ENCODE measurements around the gene MYRIP.
A peak's percentile ranks its signal among the peaks of the same experiment; 100 is the strongest.

The MYRIP gene

GRCh38 chr3:40294434-40294833 is 485.0 kb downstream of the MYRIP start:
- no peak overlapping the region for H3K4me3 ChIP-seq (ENCODE audit: low read length in 2 of 2)

GRCh38 chr3:40298075-40298474 is 488.7 kb downstream of the MYRIP start:
- Histone ChIP-seq H3K36me3 (ENCODE audit: control insufficient read depth in 2 of 2, insufficient read depth in 2 of 2, low read length in 2 of 2) (peaks cover 0 to 17% of the 10 kb centered on the region in 2 donors), H3K27ac (ENCODE audit: low read length) (no peak overlapping the region), H3K9me3 (ENCODE audit: control insufficient read depth in 2 of 2, low read length in 2 of 2) (no peaks in the 10 kb centered on the region), H3K4me3 (ENCODE audit: low read length in 2 of 2) (no peak overlapping the region), H3K27me3 (ENCODE audit: control insufficient read depth in 1 of 2, insufficient read depth in 2 of 2, low read length in 2 of 2) (no peaks in the 10 kb centered on the region), H3K4me1 (ENCODE audit: control insufficient read depth, insufficient read depth, low read length) (no peaks in the 10 kb centered on the region), H3K9ac (ENCODE audit: low read length in 2 of 2) (no peak overlapping the region)

More at GRCh38 chr3:40294434-40294833, 485.0 kb downstream of the MYRIP start:
- H3K9me3 ChIP-seq (ENCODE audit: control insufficient read depth in 2 of 2, low read length in 2 of 2), result no peaks in the 10 kb centered on the region
- H3K9ac ChIP-seq (ENCODE audit: low read length in 2 of 2), result no peak overlapping the region
- no peaks in the 10 kb centered on the region for H3K4me1 ChIP-seq (ENCODE audit: control insufficient read depth, insufficient read depth, low read length)
- H3K27me3 ChIP-seq (ENCODE audit: control insufficient read depth in 1 of 2, insufficient read depth in 2 of 2, low read length in 2 of 2), result no peaks in the 10 kb centered on the region
- H3K36me3 ChIP-seq (ENCODE audit: control insufficient read depth in 2 of 2, insufficient read depth in 2 of 2, low read length in 2 of 2), result peaks cover 0 to 11% of the 10 kb centered on the region in 2 donors
- H3K27ac ChIP-seq (ENCODE audit: low read length), result no peak overlapping the region

GRCh38 chr3:40299130-40299720 is 489.8 kb downstream of the MYRIP start:
- no peaks in the 10 kb centered on the region for H3K4me1 ChIP-seq (ENCODE audit: control insufficient read depth, insufficient read depth, low read length)
- H3K9ac ChIP-seq (ENCODE audit: low read length in 2 of 2), result no peak overlapping the region
- no peaks in the 10 kb centered on the region for H3K9me3 ChIP-seq (ENCODE audit: control insufficient read depth in 2 of 2, low read length in 2 of 2)
- H3K36me3 ChIP-seq (ENCODE audit: control insufficient read depth in 2 of 2, insufficient read depth in 2 of 2, low read length in 2 of 2), result peaks cover 0 to 17% of the 10 kb centered on the region in 2 donors
- H3K27ac ChIP-seq (ENCODE audit: low read length), result no peak overlapping the region
- no peaks in the 10 kb centered on the region for H3K27me3 ChIP-seq (ENCODE audit: control insufficient read depth in 1 of 2, insufficient read depth in 2 of 2, low read length in 2 of 2)
- no peak overlapping the region for H3K4me3 ChIP-seq (ENCODE audit: low read length in 2 of 2)

GRCh38 chr3:40299721-40300335 is 490.4 kb downstream of the MYRIP start:
- no peaks in the 10 kb centered on the region for H3K27me3 ChIP-seq (ENCODE audit: control insufficient read depth in 1 of 2, insufficient read depth in 2 of 2, low read length in 2 of 2)
- H3K27ac ChIP-seq (ENCODE audit: low read length), result no peak overlapping the region
- H3K36me3 ChIP-seq (ENCODE audit: control insufficient read depth in 2 of 2, insufficient read depth in 2 of 2, low read length in 2 of 2), result peaks cover 0 to 13% of the 10 kb centered on the region in 2 donors
- H3K9ac ChIP-seq (ENCODE audit: low read length in 2 of 2), result no peak overlapping the region
- no peaks in the 10 kb centered on the region for H3K9me3 ChIP-seq (ENCODE audit: control insufficient read depth in 2 of 2, low read length in 2 of 2)
- no peaks in the 10 kb centered on the region for H3K4me1 ChIP-seq (ENCODE audit: control insufficient read depth, insufficient read depth, low read length)
- H3K4me3 ChIP-seq (ENCODE audit: low read length in 2 of 2), result no peak overlapping the region

- Histone ChIP-seq H3K36me3 (ENCODE audit: control insufficient read depth in 2 of 2, insufficient read depth in 2 of 2, low read length in 2 of 2) (peaks cover 0 to 16% of the 10 kb centered on the region in 2 donors), H3K27ac (ENCODE audit: low read length) (no peak overlapping the region)
These were observed 493.4 kb downstream of the MYRIP start for GRCh38 chr3:40302784-40303183.

GRCh38 chr3:40304352-40304751 is 494.9 kb downstream of the MYRIP start:
- no peak overlapping the region for H3K4me3 ChIP-seq (ENCODE audit: low read length in 2 of 2)
- H3K9ac ChIP-seq (ENCODE audit: low read length in 2 of 2), result no peak overlapping the region
- no peaks in the 10 kb centered on the region for H3K4me1 ChIP-seq (ENCODE audit: control insufficient read depth, insufficient read depth, low read length)
- peaks cover 0 to 12% of the 10 kb centered on the region in 2 donors for H3K36me3 ChIP-seq (ENCODE audit: control insufficient read depth in 2 of 2, insufficient read depth in 2 of 2, low read length in 2 of 2)
- no peaks in the 10 kb centered on the region for H3K27me3 ChIP-seq (ENCODE audit: control insufficient read depth in 1 of 2, insufficient read depth in 2 of 2, low read length in 2 of 2)
- H3K9me3 ChIP-seq (ENCODE audit: control insufficient read depth in 2 of 2, low read length in 2 of 2), result no peaks in the 10 kb centered on the region
- no peak overlapping the region for H3K27ac ChIP-seq (ENCODE audit: low read length)

More at GRCh38 chr3:40302784-40303183, 493.4 kb downstream of the MYRIP start:
- Histone ChIP-seq H3K27me3 (ENCODE audit: control insufficient read depth in 1 of 2, insufficient read depth in 2 of 2, low read length in 2 of 2) (no peaks in the 10 kb centered on the region), H3K4me3 (ENCODE audit: low read length in 2 of 2) (no peak overlapping the region), H3K9ac (ENCODE audit: low read length in 2 of 2) (no peak overlapping the region), H3K9me3 (ENCODE audit: control insufficient read depth in 2 of 2, low read length in 2 of 2) (no peaks in the 10 kb centered on the region), H3K4me1 (ENCODE audit: control insufficient read depth, insufficient read depth, low read length) (no peaks in the 10 kb centered on the region)

GRCh38 chr3:40306336-40306735 is 496.9 kb downstream of the MYRIP start:
- H3K9me3 ChIP-seq (ENCODE audit: control insufficient read depth in 2 of 2, low read length in 2 of 2), result no peaks in the 10 kb centered on the region
- H3K4me3 ChIP-seq (ENCODE audit: low read length in 2 of 2), result no peak overlapping the region
- no peak overlapping the region for H3K27ac ChIP-seq (ENCODE audit: low read length)
- no peaks in the 10 kb centered on the region for H3K4me1 ChIP-seq (ENCODE audit: control insufficient read depth, insufficient read depth, low read length)
- H3K36me3 ChIP-seq (ENCODE audit: control insufficient read depth in 2 of 2, insufficient read depth in 2 of 2, low read length in 2 of 2), result peaks cover 2 to 3% of the 10 kb centered on the region in 2 donors
- no peaks in the 10 kb centered on the region for H3K27me3 ChIP-seq (ENCODE audit: control insufficient read depth in 1 of 2, insufficient read depth in 2 of 2, low read length in 2 of 2)
- H3K9ac ChIP-seq (ENCODE audit: low read length in 2 of 2), result no peak overlapping the region

GRCh38 chr3:40307176-40307575 is 497.8 kb downstream of the MYRIP start:
- peaks cover 3% of the 10 kb centered on the region in 2 donors for H3K36me3 ChIP-seq (ENCODE audit: control insufficient read depth in 2 of 2, insufficient read depth in 2 of 2, low read length in 2 of 2)
- no peak overlapping the region for H3K4me3 ChIP-seq (ENCODE audit: low read length in 2 of 2)
- no peak overlapping the region for H3K9ac ChIP-seq (ENCODE audit: low read length in 2 of 2)
- no peaks in the 10 kb centered on the region for H3K27me3 ChIP-seq (ENCODE audit: control insufficient read depth in 1 of 2, insufficient read depth in 2 of 2, low read length in 2 of 2)
- no peaks in the 10 kb centered on the region for H3K9me3 ChIP-seq (ENCODE audit: control insufficient read depth in 2 of 2, low read length in 2 of 2)
- no peak overlapping the region for H3K27ac ChIP-seq (ENCODE audit: low read length)
- H3K4me1 ChIP-seq (ENCODE audit: control insufficient read depth, insufficient read depth, low read length), result no peaks in the 10 kb centered on the region

GRCh38 chr3:40308725-40309417 is 499.5 kb downstream of the MYRIP start:
- Histone ChIP-seq H3K4me3 (ENCODE audit: low read length in 2 of 2) (peak overlapping the region; percentile 85 to 90), H3K4me1 (ENCODE audit: control insufficient read depth, insufficient read depth, low read length) (no peaks in the 10 kb centered on the region), H3K27me3 (ENCODE audit: control insufficient read depth in 1 of 2, insufficient read depth in 2 of 2, low read length in 2 of 2) (no peaks in the 10 kb centered on the region), H3K27ac (ENCODE audit: low read length) (peak overlapping the region; percentile 95), H3K36me3 (ENCODE audit: control insufficient read depth in 2 of 2, insufficient read depth in 2 of 2, low read length in 2 of 2) (peaks cover 9% of the 10 kb centered on the region in 2 donors), H3K9ac (ENCODE audit: low read length in 2 of 2) (peak overlapping the region; percentile 85 to 96), H3K9me3 (ENCODE audit: control insufficient read depth in 2 of 2, low read length in 2 of 2) (no peaks in the 10 kb centered on the region)

- Histone ChIP-seq H3K4me1 (ENCODE audit: control insufficient read depth, insufficient read depth, low read length) (peaks cover under 1% of the 10 kb centered on the region), H3K27ac (ENCODE audit: low read length) (peak within 1 kb of the TSS; percentile 95), H3K9me3 (ENCODE audit: control insufficient read depth in 2 of 2, low read length in 2 of 2) (no peaks in the 10 kb centered on the region), H3K27me3 (ENCODE audit: control insufficient read depth in 1 of 2, insufficient read depth in 2 of 2, low read length in 2 of 2) (no peaks in the 10 kb centered on the region), H3K9ac (ENCODE audit: low read length in 2 of 2) (peak within 1 kb of the TSS; percentile 96), H3K4me3 (ENCODE audit: low read length in 2 of 2) (peak within 1 kb of the TSS; percentile 85 to 90), H3K36me3 (ENCODE audit: control insufficient read depth in 2 of 2, insufficient read depth in 2 of 2, low read length in 2 of 2) (peaks cover 9 to 14% of the 10 kb centered on the region in 2 donors)
These were observed 500.1 kb downstream of the MYRIP start, which contains the start of gene EIF1B for GRCh38 chr3:40309418-40309924. EIF1B (plus strand) TSS chr3:40309707; CDS start chr3:40309942, 235 bp downstream.
